Parathyroid adenoma (tissue), 2 donors: ENCODE data around the gene JOSD1.

Experiments used
- H2AFZ ChIP-seq: fragments of 300-600 bp; sonication (generic); one replicate; pipeline ENCODE4 v1.7.0; 2017; ENCODE audit warnings: antibody characterized with exemption, mild to moderate bottlenecking
- H3K27ac ChIP-seq: fragments of 300-600 bp; sonication (generic); one replicate; pipeline ENCODE4 v1.7.0; 2017
- H3K27me3 ChIP-seq: fragments of 300-600 bp; sonication (generic); one replicate; pipeline ENCODE4 v1.7.0; 2017; ENCODE audit warnings: low read length; ENCODE audit not compliant: control insufficient read depth, insufficient read depth
- H3K36me3 ChIP-seq: fragments of 300-600 bp; sonication (generic); one replicate; pipeline ENCODE4 v1.7.0; 2017; ENCODE audit warnings: low read length; ENCODE audit not compliant: control insufficient read depth, insufficient read depth
- H3K4me1 ChIP-seq: fragments of 300-600 bp; sonication (generic); one replicate; pipeline ENCODE4 v1.7.0; 2017; ENCODE audit warnings: control low read depth
- H3K4me2 ChIP-seq: fragments of 300-600 bp; sonication (generic); one replicate; pipeline ENCODE4 v1.7.0; 2017; ENCODE audit warnings: low read length
- H3K4me3 ChIP-seq: fragments of 300-600 bp; sonication (generic); one replicate; pipeline ENCODE4 v1.7.0; 2017; ENCODE audit warnings: low read depth, low read length
- H3K79me2 ChIP-seq: fragments of 300-600 bp; sonication (generic); one replicate; pipeline ENCODE4 v1.7.0; 2017; ENCODE audit warnings: control low read depth
- H3K9ac ChIP-seq: fragments of 300-600 bp; sonication (generic); one replicate; pipeline ENCODE4 v1.7.0; 2017; ENCODE audit warnings: mild to moderate bottlenecking
- H3K9me3 ChIP-seq: fragments of 300-600 bp; sonication (generic); one replicate; pipeline ENCODE4 v1.7.0; 2017; ENCODE audit warnings: low read length; ENCODE audit not compliant: control insufficient read depth
- CTCF ChIP-seq: fragments of 300-600 bp; sonication (generic); IDR thresholded peaks from one replicate; pipeline ENCODE4 v1.7.0; 2017; ENCODE audit warnings: antibody characterized with exemption, mild to moderate bottlenecking
- donor health status: primary hyperparathyroidism.

JOSD1 gene

GRCh38 chr22:38725900-38726655 lies 25.3 kb upstream of the JOSD1 start:
- no peaks in the 10 kb centered on the region for H3K36me3 ChIP-seq
- no peak for TF ChIP-seq CTCF
- H3K4me1 ChIP-seq = no peaks in the 10 kb centered on the region
- H3K9me3 ChIP-seq = no peaks in the 10 kb centered on the region
- no peak overlapping the region for H3K27ac ChIP-seq
- H3K9ac ChIP-seq = no peak overlapping the region
- no peaks in the 10 kb centered on the region for H3K79me2 ChIP-seq
- no peak overlapping the region for H2AFZ ChIP-seq
- no peak overlapping the region for H3K4me3 ChIP-seq
- no peaks in the 10 kb centered on the region for H3K27me3 ChIP-seq
- H3K4me2 ChIP-seq = no peak overlapping the region

GRCh38 chr22:38724926-38725571 lies 24.3 kb upstream of the JOSD1 start:
- no peak overlapping the region for H3K27ac ChIP-seq
- no peaks in the 10 kb centered on the region for H3K27me3 ChIP-seq
- H3K4me2 ChIP-seq = no peak overlapping the region
- no peaks in the 10 kb centered on the region for H3K4me1 ChIP-seq
- H3K9ac ChIP-seq = no peak overlapping the region
- no peaks in the 10 kb centered on the region for H3K9me3 ChIP-seq
- H3K4me3 ChIP-seq = no peak overlapping the region
- H2AFZ ChIP-seq = no peak overlapping the region
- H3K36me3 ChIP-seq = no peaks in the 10 kb centered on the region
- H3K79me2 ChIP-seq = no peaks in the 10 kb centered on the region
- TF ChIP-seq CTCF = no peak

- Histone ChIP-seq H3K9ac (no peak overlapping the region), H3K4me3 (no peak overlapping the region), H3K9me3 (no peaks in the 10 kb centered on the region), H2AFZ (no peak overlapping the region), H3K27me3 (no peaks in the 10 kb centered on the region), H3K27ac (no peak overlapping the region), H3K4me2 (no peak overlapping the region), H3K79me2 (no peaks in the 10 kb centered on the region), H3K36me3 (no peaks in the 10 kb centered on the region), H3K4me1 (no peaks in the 10 kb centered on the region)
- no peak for TF ChIP-seq CTCF
These were observed 23.4 kb upstream of the JOSD1 start for GRCh38 chr22:38724176-38724575.

- Histone ChIP-seq H3K9me3 (no peaks in the 10 kb centered on the region), H3K4me3 (no peak overlapping the region), H3K27ac (no peak overlapping the region), H3K4me2 (no peak overlapping the region), H3K27me3 (no peaks in the 10 kb centered on the region), H3K9ac (no peak overlapping the region), H3K4me1 (no peaks in the 10 kb centered on the region), H3K36me3 (no peaks in the 10 kb centered on the region), H2AFZ (no peak overlapping the region), H3K79me2 (no peaks in the 10 kb centered on the region)
- no peak for TF ChIP-seq CTCF
These were observed 20.8 kb upstream of the JOSD1 start for GRCh38 chr22:38721551-38721950.
